H9 (cell line): ENCODE measurements around the gene CERS3. TPM values are rescaled to one million over a fixed set of nuclear protein-coding genes. Genes with fewer than 3 reads are reported as not detected.

Experiments
- DNase-seq: peaks from one replicate; pipeline ENCODE4 v3.0.0-alpha.2; 2017
- H2AFZ ChIP-seq: one replicate; pipeline ENCODE4 v1.6.1; 2013; ENCODE audit warnings: mild to moderate bottlenecking, low read length, control low read depth, moderate library complexity
- H2AK5ac ChIP-seq: 2 replicates; pipeline ENCODE4 v1.6.1; 2013; ENCODE audit warnings: low read length, control low read depth, mixed read lengths; ENCODE audit not compliant: insufficient read length
- H2BK120ac ChIP-seq: one replicate; pipeline ENCODE4 v1.6.1; 2013; ENCODE audit warnings: low read depth, mild to moderate bottlenecking, low read length, control low read depth, inconsistent platforms; ENCODE audit not compliant: poor library complexity, severe bottlenecking
- H2BK12ac ChIP-seq: 2 replicates; pipeline ENCODE4 v1.6.1; 2013; ENCODE audit warnings: low read length, control low read depth, mixed read lengths, low read depth; ENCODE audit not compliant: insufficient read length
- H2BK15ac ChIP-seq: 2 replicates; pipeline ENCODE4 v1.6.1; 2013; ENCODE audit warnings: low read depth, low read length, control low read depth
- H2BK20ac ChIP-seq: one replicate; pipeline ENCODE4 v1.6.1; 2013; ENCODE audit warnings: low read depth, mild to moderate bottlenecking, low read length, control low read depth, inconsistent platforms; ENCODE audit not compliant: poor library complexity, severe bottlenecking
- H2BK5ac ChIP-seq: 2 replicates; pipeline ENCODE4 v1.6.1; 2013; ENCODE audit warnings: low read length, control low read depth, mixed read lengths; ENCODE audit not compliant: insufficient read length
- H3K14ac ChIP-seq: 2 replicates; pipeline ENCODE4 v1.6.1; 2013; ENCODE audit warnings: low read length, control low read depth; ENCODE audit not compliant: insufficient read depth
- H3K18ac ChIP-seq: 2 replicates; pipeline ENCODE4 v1.6.1; 2013; ENCODE audit warnings: low read depth, mild to moderate bottlenecking, mixed read lengths, low read length, control low read depth; ENCODE audit not compliant: insufficient read length
- H3K23ac ChIP-seq: 2 replicates; pipeline ENCODE4 v1.6.1; 2013; ENCODE audit warnings: low read length, control low read depth, mixed read lengths, low read depth; ENCODE audit not compliant: insufficient read length
- H3K23me2 ChIP-seq: 2 replicates; pipeline ENCODE4 v1.6.1; 2013; ENCODE audit warnings: low read depth, mild to moderate bottlenecking, mixed read lengths, low read length, control low read depth; ENCODE audit not compliant: insufficient read length, poor library complexity, severe bottlenecking
- H3K27ac ChIP-seq: 2 replicates; pipeline ENCODE4 v1.5.1; 2013; ENCODE audit warnings: low read length, control low read depth, mixed read lengths, low read depth; ENCODE audit not compliant: insufficient read length
- H3K27me3 ChIP-seq: 2 replicates; pipeline ENCODE4 v1.6.1; 2013; ENCODE audit warnings: low read length, control low read depth, inconsistent platforms; ENCODE audit not compliant: insufficient read depth
- H3K4ac ChIP-seq: 2 replicates; pipeline ENCODE4 v1.6.1; 2013; ENCODE audit warnings: low read depth, mild to moderate bottlenecking, control low read depth, inconsistent platforms, low read length, moderate library complexity
- H3K4me1 ChIP-seq: 2 replicates; pipeline ENCODE4 v1.6.1; 2013; ENCODE audit warnings: low read length, control low read depth, inconsistent platforms; ENCODE audit not compliant: insufficient read depth
- H3K4me2 ChIP-seq: 2 replicates; pipeline ENCODE4 v1.6.1; 2013; ENCODE audit warnings: low read length, control low read depth, mixed read lengths; ENCODE audit not compliant: insufficient read length, insufficient read depth
- H3K56ac ChIP-seq: 2 replicates; pipeline ENCODE4 v1.6.1; 2013; ENCODE audit warnings: low read depth, mild to moderate bottlenecking, mixed read lengths, low read length, control low read depth; ENCODE audit not compliant: insufficient read length
- H3K79me1 ChIP-seq: 2 replicates; pipeline ENCODE4 v1.6.1; 2013; ENCODE audit warnings: low read depth, mild to moderate bottlenecking, moderate library complexity, low read length, control low read depth, inconsistent platforms; ENCODE audit not compliant: insufficient read depth, poor library complexity, severe bottlenecking
- H3K79me2 ChIP-seq: 2 replicates; pipeline ENCODE4 v1.6.1; 2013; ENCODE audit warnings: low read length, control low read depth, inconsistent platforms; ENCODE audit not compliant: insufficient read depth
- H3K9ac ChIP-seq: 2 replicates; pipeline ENCODE4 v1.6.1; 2013; ENCODE audit warnings: low read length, control low read depth, mixed read lengths; ENCODE audit not compliant: insufficient read length; ENCODE audit errors: extremely low read depth
- H3K9me3 ChIP-seq: one replicate; pipeline ENCODE4 v1.6.1; 2013; ENCODE audit warnings: low read depth, low read length, inconsistent platforms; ENCODE audit not compliant: control insufficient read depth
- H3T11ph ChIP-seq: one replicate; pipeline ENCODE4 v1.6.1; 2013; ENCODE audit warnings: mild to moderate bottlenecking, low read length, control low read depth, inconsistent platforms
- H4K20me1 ChIP-seq: one replicate; pipeline ENCODE4 v1.6.1; 2013; ENCODE audit not compliant: control insufficient read depth, insufficient read length, insufficient read depth
- H4K5ac ChIP-seq: 2 replicates; pipeline ENCODE4 v1.6.1; 2013; ENCODE audit warnings: low read depth, mild to moderate bottlenecking, mixed read lengths, low read length, control low read depth; ENCODE audit not compliant: insufficient read length
- H4K8ac ChIP-seq: replicated peaks from 2 replicates; pipeline ENCODE4 v1.6.1; 2013; ENCODE audit warnings: low read length, control low read depth, mixed read lengths, low read depth; ENCODE audit not compliant: insufficient read length
- H4K91ac ChIP-seq: 2 replicates; pipeline ENCODE4 v1.6.1; 2013; ENCODE audit warnings: low read depth, mild to moderate bottlenecking, moderate library complexity, mixed read lengths, low read length, control low read depth; ENCODE audit not compliant: insufficient read length
- H3K27ac Mint-ChIP-seq, 3 experiments: 2 replicates in 2 of 3; 3 replicates in 1 of 3; pipeline ENCODE4 v1.8.0; 2020 to 2021; ENCODE audit warnings: mixed read lengths in 3 of 3, mild to moderate bottlenecking in 1 of 3, moderate library complexity in 1 of 3
- H3K27me3 Mint-ChIP-seq: 2 replicates; pipeline ENCODE4 v1.8.0; 2021; ENCODE audit warnings: low read depth, mild to moderate bottlenecking, moderate library complexity, mixed read lengths
- H3K36me3 Mint-ChIP-seq, 3 experiments: 2 replicates in 2 of 3; 3 replicates in 1 of 3; pipeline ENCODE4 v1.8.0; 2020 to 2021; ENCODE audit warnings: low read depth in 3 of 3, mixed read lengths in 3 of 3; ENCODE audit not compliant: insufficient read depth in 1 of 3
- H3K4me1 Mint-ChIP-seq, 2 experiments: 2 replicates each; pipeline ENCODE4 v1.8.0; 2020; ENCODE audit warnings: mixed read lengths in 2 of 2
- H3K4me3 Mint-ChIP-seq, 2 experiments: 2 replicates in 1 of 2; 3 replicates in 1 of 2; pipeline ENCODE4 v1.8.0; 2020 to 2021; ENCODE audit warnings: mild to moderate bottlenecking in 2 of 2, mixed read lengths in 2 of 2, moderate library complexity in 1 of 2
- H3K9me3 Mint-ChIP-seq, 2 experiments: 2 replicates in 1 of 2; 3 replicates in 1 of 2; pipeline ENCODE4 v1.8.0; 2020; ENCODE audit warnings: mild to moderate bottlenecking in 2 of 2, mixed read lengths in 2 of 2, moderate library complexity in 1 of 2
- WGBS: extraction: QIAGEN DNeasy Blood & Tissue Kit; methylation state at CpG from one replicate; pipeline ENCODE4 v1.1.7; 2013; ENCODE audit warnings: missing lambda C conversion rate, low lambda C conversion rate, mixed read lengths; ENCODE audit not compliant: insufficient read length; ENCODE audit errors: extremely low coverage; 5-methylcytosine and 5-hydroxymethylcytosine counted together
- total RNA-seq: library from RNA; stranded (reverse); gene quantifications from 2 replicates; pipeline ENCODE4 v1.2.1, GENCODE V29; 2021
- TF ChIP-seq, protein P1 (sequence below): fragments of 200-600 bp; sonication (generic); conservative IDR thresholded peaks from 3 replicates; pipeline ENCODE4 v1.8.0; 2021; ENCODE audit warnings: antibody characterized with exemption, mild to moderate bottlenecking

The CERS3 gene
- total RNA-seq, 1 experiment from 2014 or later, result 1.4 TPM

DNA sequence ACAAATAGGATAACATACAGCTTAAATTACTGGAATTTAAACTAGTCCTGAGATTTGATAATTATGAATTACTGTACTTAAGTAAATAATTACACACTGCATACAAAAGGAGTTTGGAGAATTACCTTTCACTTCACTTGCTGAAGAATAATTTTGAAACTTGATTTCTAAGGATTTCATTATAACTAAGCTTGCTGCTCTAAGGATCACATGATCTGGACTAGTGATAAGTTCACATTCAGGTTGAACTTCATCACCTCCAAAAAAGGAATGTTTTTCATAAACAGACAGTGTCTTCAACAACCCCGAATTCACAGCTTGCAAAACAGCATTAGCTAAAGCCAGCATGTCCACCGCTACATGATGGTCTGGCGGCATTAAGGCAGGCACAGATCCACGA lies 44.8 kb upstream of the CERS3 start:
- Mint-ChIP-seq H3K9me3 (no peaks in the 10 kb centered on the region), H3K27ac (no peak overlapping the region), H3K4me1 (no peaks in the 10 kb centered on the region), H3K27me3 (no peaks in the 10 kb centered on the region), H3K4me3 (no peak overlapping the region), H3K36me3 (peaks cover 4 to 16% (median 5%) of the 10 kb centered on the region in 3 experiments; a peak in 4 of 7 replicates)
- Histone ChIP-seq H4K8ac (no peak overlapping the region), H2AK5ac (no peak overlapping the region), H3K79me1 (no peaks in the 10 kb centered on the region), H3K79me2 (no peaks in the 10 kb centered on the region), H4K5ac (no peak overlapping the region), H3K9ac (no peak overlapping the region), H3K27ac (no peak overlapping the region), H3K23me2 (no peaks in the 10 kb centered on the region), H3K4me1 (no peaks in the 10 kb centered on the region), H2BK20ac (no peak overlapping the region), H2BK120ac (no peak overlapping the region), H2BK12ac (no peak overlapping the region), H3K18ac (no peak overlapping the region), H2AFZ (no peak overlapping the region), H3K9me3 (no peaks in the 10 kb centered on the region), H3K56ac (no peak overlapping the region), H3T11ph (no peak overlapping the region), H3K4me2 (no peak overlapping the region), H3K4ac (no peak overlapping the region), H4K91ac (no peak overlapping the region), H2BK5ac (no peak overlapping the region), H4K20me1 (no peaks in the 10 kb centered on the region), H3K14ac (no peak overlapping the region), H3K27me3 (no peaks in the 10 kb centered on the region), H3K23ac (no peak overlapping the region), H2BK15ac (no peak overlapping the region)
- TF ChIP-seq, protein P1, sequence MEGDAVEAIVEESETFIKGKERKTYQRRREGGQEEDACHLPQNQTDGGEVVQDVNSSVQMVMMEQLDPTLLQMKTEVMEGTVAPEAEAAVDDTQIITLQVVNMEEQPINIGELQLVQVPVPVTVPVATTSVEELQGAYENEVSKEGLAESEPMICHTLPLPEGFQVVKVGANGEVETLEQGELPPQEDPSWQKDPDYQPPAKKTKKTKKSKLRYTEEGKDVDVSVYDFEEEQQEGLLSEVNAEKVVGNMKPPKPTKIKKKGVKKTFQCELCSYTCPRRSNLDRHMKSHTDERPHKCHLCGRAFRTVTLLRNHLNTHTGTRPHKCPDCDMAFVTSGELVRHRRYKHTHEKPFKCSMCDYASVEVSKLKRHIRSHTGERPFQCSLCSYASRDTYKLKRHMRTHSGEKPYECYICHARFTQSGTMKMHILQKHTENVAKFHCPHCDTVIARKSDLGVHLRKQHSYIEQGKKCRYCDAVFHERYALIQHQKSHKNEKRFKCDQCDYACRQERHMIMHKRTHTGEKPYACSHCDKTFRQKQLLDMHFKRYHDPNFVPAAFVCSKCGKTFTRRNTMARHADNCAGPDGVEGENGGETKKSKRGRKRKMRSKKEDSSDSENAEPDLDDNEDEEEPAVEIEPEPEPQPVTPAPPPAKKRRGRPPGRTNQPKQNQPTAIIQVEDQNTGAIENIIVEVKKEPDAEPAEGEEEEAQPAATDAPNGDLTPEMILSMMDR, result no peak
- DNase-seq, result no peak
- no CpG with 5 or more reads among the region's 4 CpGs for WGBS
